Effector memory CD8-positive, alpha-beta T cell (primary cell): ENCODE measurements around the gene KRT17.
"Not testable (repeated sequence)": the region's sequence is repeated elsewhere in the genome, so short reads cannot be mapped to it uniquely, and the experiment has no call there.

Experiments used
- ATAC-seq: fragments of 150-1000 bp; cut with Tn5 transposase; replicated peaks from 2 replicates; pipeline ENCODE4 v1.10.0; 2021; ENCODE audit warnings: mild to moderate bottlenecking, moderate library complexity
- DNase-seq, 3 experiments: peaks; one replicate each; pipeline ENCODE4 v3.0.0; 2021
- H3K27ac Mint-ChIP-seq, 2 donors: one replicate each; pipeline ENCODE4 v1.8.0; 2022; ENCODE audit warnings: mild to moderate bottlenecking in 2 of 2, mixed read lengths in 2 of 2, moderate library complexity in 2 of 2
- H3K27me3 Mint-ChIP-seq, 2 donors: one replicate each; pipeline ENCODE4 v1.8.0; 2022; ENCODE audit warnings: mixed read lengths in 2 of 2
- H3K36me3 Mint-ChIP-seq: one replicate; pipeline ENCODE4 v1.8.0; 2022; ENCODE audit warnings: mild to moderate bottlenecking, moderate library complexity, mixed read lengths; ENCODE audit not compliant: insufficient read depth
- H3K4me1 Mint-ChIP-seq, 2 donors: one replicate each; pipeline ENCODE4 v1.8.0; 2022; ENCODE audit warnings: low read depth in 2 of 2, mixed read lengths in 2 of 2
- H3K4me3 Mint-ChIP-seq, 2 donors: one replicate each; pipeline ENCODE4 v1.8.0; 2022; ENCODE audit warnings: mild to moderate bottlenecking in 2 of 2, mixed read lengths in 2 of 2, moderate library complexity in 2 of 2
- H3K9me3 Mint-ChIP-seq, 2 donors: one replicate each; pipeline ENCODE4 v1.8.0; 2022; ENCODE audit warnings: mixed read lengths in 2 of 2

KRT17 gene

GRCh38 chr17:41593306-41593981 lies 30.9 kb downstream of the KRT17 start:
- H3K9me3 Mint-ChIP-seq, result peaks cover 0 to 2% of the 10 kb centered on the region in 2 donors
- H3K4me3 Mint-ChIP-seq, result no peak overlapping the region
- H3K27me3 Mint-ChIP-seq, result peaks cover 36 to 74% of the 10 kb centered on the region in 2 donors
- no peaks in the 10 kb centered on the region for H3K4me1 Mint-ChIP-seq
- DNase-seq, result no peak
- ATAC-seq, result no peak
- H3K27ac Mint-ChIP-seq, result no peak overlapping the region
- no peaks in the 10 kb centered on the region for H3K36me3 Mint-ChIP-seq

GRCh38 chr17:41592601-41593305 lies 31.6 kb downstream of the KRT17 start:
- Mint-ChIP-seq H3K27ac (no peak overlapping the region), H3K36me3 (no peaks in the 10 kb centered on the region), H3K4me3 (no peak overlapping the region), H3K27me3 (peaks cover 36 to 81% of the 10 kb centered on the region in 2 donors), H3K9me3 (peaks cover 0 to under 1% of the 10 kb centered on the region in 2 donors), H3K4me1 (no peaks in the 10 kb centered on the region)
- DNase-seq (no peak), ATAC-seq (no peak)

GRCh38 chr17:41589301-41589700 lies 35.1 kb downstream of the KRT17 start:
- peaks cover 35 to 92% of the 10 kb centered on the region in 2 donors for H3K27me3 Mint-ChIP-seq

GRCh38 chr17:41588126-41588810 lies 36.1 kb downstream of the KRT17 start:
- H3K27ac Mint-ChIP-seq, result no peak overlapping the region
- H3K9me3 Mint-ChIP-seq, result no peaks in the 10 kb centered on the region
- H3K36me3 Mint-ChIP-seq, result peaks cover 3% of the 10 kb centered on the region
- DNase-seq, result no peak
- H3K27me3 Mint-ChIP-seq, result peaks cover 45 to 93% of the 10 kb centered on the region in 2 donors
- no peak for ATAC-seq
- H3K4me1 Mint-ChIP-seq, result no peaks in the 10 kb centered on the region
- no peak overlapping the region for H3K4me3 Mint-ChIP-seq

More at GRCh38 chr17:41589301-41589700, 35.1 kb downstream of the KRT17 start:
- Mint-ChIP-seq H3K27ac (no peak overlapping the region), H3K9me3 (no peaks in the 10 kb centered on the region), H3K4me3 (no peak overlapping the region), H3K36me3 (peaks cover 3% of the 10 kb centered on the region), H3K4me1 (no peaks in the 10 kb centered on the region)
- ATAC-seq (no peak), DNase-seq (no peak)

GRCh38 chr17:41586863-41587495 lies 37.4 kb downstream of the KRT17 start, which contains the start of gene KRT14:
TSS of gene KRT14 (minus strand) at chr17:41586895. CDS start at chr17:41586834, 61 bp downstream.
- no peaks in the 10 kb centered on the region for H3K4me1 Mint-ChIP-seq
- peaks cover 3% of the 10 kb centered on the region for H3K36me3 Mint-ChIP-seq
- no peaks in the 10 kb centered on the region for H3K9me3 Mint-ChIP-seq
- no peak within 1 kb of the TSS for H3K4me3 Mint-ChIP-seq
- no peak for ATAC-seq
- peaks cover 52 to 94% of the 10 kb centered on the region in 2 donors for H3K27me3 Mint-ChIP-seq
- H3K27ac Mint-ChIP-seq, result no peak within 1 kb of the TSS
- no peak for DNase-seq

- peaks cover 50 to 99% of the 10 kb centered on the region in 2 donors for H3K27me3 Mint-ChIP-seq
- H3K36me3 Mint-ChIP-seq, result peaks cover 3% of the 10 kb centered on the region
- H3K4me1 Mint-ChIP-seq, result no peaks in the 10 kb centered on the region
- ATAC-seq, result no peak
- H3K4me3 Mint-ChIP-seq, result no peak overlapping the region
- no peaks in the 10 kb centered on the region for H3K9me3 Mint-ChIP-seq
- DNase-seq, result no peak
- H3K27ac Mint-ChIP-seq, result no peak overlapping the region
These were observed 38.9 kb downstream of the KRT17 start for GRCh38 chr17:41585301-41586056.

GRCh38 chr17:41584331-41584927 lies 39.9 kb downstream of the KRT17 start:
- H3K36me3 Mint-ChIP-seq, H3K9me3 Mint-ChIP-seq, H3K4me1 Mint-ChIP-seq, H3K4me3 Mint-ChIP-seq, DNase-seq, ATAC-seq, H3K27ac Mint-ChIP-seq: not testable (repeated sequence)
- peaks cover 47 to 99% of the 10 kb centered on the region in 2 donors for H3K27me3 Mint-ChIP-seq

- DNase-seq (no peak), ATAC-seq (no peak)
- Mint-ChIP-seq H3K4me1 (peaks cover 0 to 3% of the 10 kb centered on the region in 2 donors), H3K27me3 (peaks cover 49 to 99% of the 10 kb centered on the region in 2 donors), H3K9me3 (no peaks in the 10 kb centered on the region), H3K27ac (no peak overlapping the region), H3K36me3 (peaks cover 3% of the 10 kb centered on the region), H3K4me3 (no peak overlapping the region)
These were observed 40.9 kb downstream of the KRT17 start for GRCh38 chr17:41583137-41584127.

GRCh38 chr17:41582061-41582968 lies 42.1 kb downstream of the KRT17 start:
- peaks cover 58 to 99% of the 10 kb centered on the region in 2 donors for H3K27me3 Mint-ChIP-seq
- H3K36me3 Mint-ChIP-seq, H3K27ac Mint-ChIP-seq, ATAC-seq, DNase-seq, H3K4me3 Mint-ChIP-seq, H3K9me3 Mint-ChIP-seq, H3K4me1 Mint-ChIP-seq: not testable (repeated sequence)

- Mint-ChIP-seq H3K9me3 (no peaks in the 10 kb centered on the region), H3K27ac (no peak overlapping the region), H3K27me3 (peaks cover 61 to 99% of the 10 kb centered on the region in 2 donors), H3K4me1 (peaks cover 0 to 3% of the 10 kb centered on the region in 2 donors), H3K36me3 (no peaks in the 10 kb centered on the region), H3K4me3 (no peak overlapping the region)
- DNase-seq, result no peak
- ATAC-seq, result no peak
These were observed 42.9 kb downstream of the KRT17 start for GRCh38 chr17:41581366-41582060.
